Measurements from ENCODE around the gene EDARADD. TPM values are rescaled to one million over a fixed set of nuclear protein-coding genes. Genes with fewer than 3 reads are reported as not detected.

The EDARADD gene
- total and polyA plus RNA-seq, 2 of the 13 experiments (the other 11 are each of a cell fraction or from before 2014, with no cell fraction given): 0.03 TPM; not detected in 1

DNA sequence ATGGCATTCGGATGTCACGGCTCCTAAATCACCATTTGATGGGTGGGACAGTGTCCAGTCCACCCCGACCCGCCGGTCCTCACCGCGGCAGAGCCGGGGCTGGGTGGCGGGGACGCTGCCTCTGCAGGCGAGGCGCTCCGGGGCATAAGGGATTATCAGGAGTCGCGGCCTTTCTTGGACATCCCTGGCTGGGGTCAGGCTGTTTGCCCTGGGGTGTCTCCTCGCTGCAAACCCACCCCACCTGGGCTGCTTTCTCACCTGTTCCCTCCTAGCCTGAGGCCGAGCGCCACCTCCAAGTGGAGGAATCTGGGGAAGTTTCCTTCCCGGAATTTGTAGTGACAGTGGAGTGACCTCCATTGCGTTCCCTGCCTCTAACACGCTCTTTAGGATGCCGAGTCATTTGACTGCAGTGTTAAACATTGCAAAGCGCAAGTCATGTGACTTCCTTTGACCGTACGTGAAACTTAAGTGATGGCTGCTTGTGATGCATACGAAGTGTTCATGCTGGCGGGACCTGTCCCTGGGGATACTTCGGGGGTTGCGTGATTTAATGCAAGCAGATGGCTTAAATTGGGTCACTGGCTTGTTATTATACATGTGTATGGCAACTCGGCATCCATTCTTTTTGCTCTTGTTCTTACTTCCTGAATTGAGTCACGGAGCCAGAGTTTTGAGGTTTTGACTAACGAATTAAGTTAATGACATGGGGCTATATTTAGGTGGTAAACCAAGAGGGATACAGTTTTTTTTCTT, 130.2 kb downstream of the EDARADD start (continued):
- TF ChIP-seq, protein P1, sequence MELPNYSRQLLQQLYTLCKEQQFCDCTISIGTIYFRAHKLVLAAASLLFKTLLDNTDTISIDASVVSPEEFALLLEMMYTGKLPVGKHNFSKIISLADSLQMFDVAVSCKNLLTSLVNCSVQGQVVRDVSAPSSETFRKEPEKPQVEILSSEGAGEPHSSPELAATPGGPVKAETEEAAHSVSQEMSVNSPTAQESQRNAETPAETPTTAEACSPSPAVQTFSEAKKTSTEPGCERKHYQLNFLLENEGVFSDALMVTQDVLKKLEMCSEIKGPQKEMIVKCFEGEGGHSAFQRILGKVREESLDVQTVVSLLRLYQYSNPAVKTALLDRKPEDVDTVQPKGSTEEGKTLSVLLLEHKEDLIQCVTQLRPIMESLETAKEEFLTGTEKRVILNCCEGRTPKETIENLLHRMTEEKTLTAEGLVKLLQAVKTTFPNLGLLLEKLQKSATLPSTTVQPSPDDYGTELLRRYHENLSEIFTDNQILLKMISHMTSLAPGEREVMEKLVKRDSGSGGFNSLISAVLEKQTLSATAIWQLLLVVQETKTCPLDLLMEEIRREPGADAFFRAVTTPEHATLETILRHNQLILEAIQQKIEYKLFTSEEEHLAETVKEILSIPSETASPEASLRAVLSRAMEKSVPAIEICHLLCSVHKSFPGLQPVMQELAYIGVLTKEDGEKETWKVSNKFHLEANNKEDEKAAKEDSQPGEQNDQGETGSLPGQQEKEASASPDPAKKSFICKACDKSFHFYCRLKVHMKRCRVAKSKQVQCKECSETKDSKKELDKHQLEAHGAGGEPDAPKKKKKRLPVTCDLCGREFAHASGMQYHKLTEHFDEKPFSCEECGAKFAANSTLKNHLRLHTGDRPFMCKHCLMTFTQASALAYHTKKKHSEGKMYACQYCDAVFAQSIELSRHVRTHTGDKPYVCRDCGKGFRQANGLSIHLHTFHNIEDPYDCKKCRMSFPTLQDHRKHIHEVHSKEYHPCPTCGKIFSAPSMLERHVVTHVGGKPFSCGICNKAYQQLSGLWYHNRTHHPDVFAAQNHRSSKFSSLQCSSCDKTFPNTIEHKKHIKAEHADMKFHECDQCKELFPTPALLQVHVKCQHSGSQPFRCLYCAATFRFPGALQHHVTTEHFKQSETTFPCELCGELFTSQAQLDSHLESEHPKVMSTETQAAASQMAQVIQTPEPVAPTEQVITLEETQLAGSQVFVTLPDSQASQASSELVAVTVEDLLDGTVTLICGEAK (IDR thresholded peaks at IDR 0.05): no peak
- TF ChIP-seq, protein P1 (CRISPR knock-in tag; IDR thresholded peaks at IDR 0.05): no peak; the same call in 1 of the 2 replicates
- TF ChIP-seq, protein P2, sequence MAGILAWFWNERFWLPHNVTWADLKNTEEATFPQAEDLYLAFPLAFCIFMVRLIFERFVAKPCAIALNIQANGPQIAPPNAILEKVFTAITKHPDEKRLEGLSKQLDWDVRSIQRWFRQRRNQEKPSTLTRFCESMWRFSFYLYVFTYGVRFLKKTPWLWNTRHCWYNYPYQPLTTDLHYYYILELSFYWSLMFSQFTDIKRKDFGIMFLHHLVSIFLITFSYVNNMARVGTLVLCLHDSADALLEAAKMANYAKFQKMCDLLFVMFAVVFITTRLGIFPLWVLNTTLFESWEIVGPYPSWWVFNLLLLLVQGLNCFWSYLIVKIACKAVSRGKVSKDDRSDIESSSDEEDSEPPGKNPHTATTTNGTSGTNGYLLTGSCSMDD (CRISPR knock-in tag; IDR thresholded peaks at IDR 0.05): no peak
- TF ChIP-seq, protein P3, sequence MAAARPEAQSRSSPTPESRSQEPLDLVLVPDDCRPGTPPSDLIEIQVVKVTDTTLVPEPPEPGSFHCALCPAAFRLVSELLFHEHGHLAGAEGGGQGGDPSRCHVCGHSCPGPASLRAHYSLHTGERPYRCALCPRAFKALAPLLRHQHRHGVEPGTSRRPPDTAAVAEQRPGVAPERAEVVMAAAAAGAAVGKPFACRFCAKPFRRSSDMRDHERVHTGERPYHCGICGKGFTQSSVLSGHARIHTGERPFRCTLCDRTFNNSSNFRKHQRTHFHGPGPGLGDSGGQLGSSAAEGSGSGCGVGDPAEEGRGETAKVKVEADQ (CRISPR knock-in tag; IDR thresholded peaks at IDR 0.05; ENCODE audit: borderline replicate concordance): no peak
- TF ChIP-seq YEATS2 (CRISPR knock-in tag; IDR thresholded peaks at IDR 0.05; ENCODE audit: borderline replicate concordance) (no peak), ZNF282 (IDR thresholded peaks at IDR 0.05; ENCODE audit: partially characterized antibody) (no peak)
- TF ChIP-seq, protein P4, sequence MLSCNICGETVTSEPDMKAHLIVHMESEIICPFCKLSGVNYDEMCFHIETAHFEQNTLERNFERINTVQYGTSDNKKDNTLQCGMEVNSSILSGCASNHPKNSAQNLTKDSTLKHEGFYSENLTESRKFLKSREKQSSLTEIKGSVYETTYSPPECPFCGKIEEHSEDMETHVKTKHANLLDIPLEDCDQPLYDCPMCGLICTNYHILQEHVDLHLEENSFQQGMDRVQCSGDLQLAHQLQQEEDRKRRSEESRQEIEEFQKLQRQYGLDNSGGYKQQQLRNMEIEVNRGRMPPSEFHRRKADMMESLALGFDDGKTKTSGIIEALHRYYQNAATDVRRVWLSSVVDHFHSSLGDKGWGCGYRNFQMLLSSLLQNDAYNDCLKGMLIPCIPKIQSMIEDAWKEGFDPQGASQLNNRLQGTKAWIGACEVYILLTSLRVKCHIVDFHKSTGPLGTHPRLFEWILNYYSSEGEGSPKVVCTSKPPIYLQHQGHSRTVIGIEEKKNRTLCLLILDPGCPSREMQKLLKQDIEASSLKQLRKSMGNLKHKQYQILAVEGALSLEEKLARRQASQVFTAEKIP (CRISPR knock-in tag; IDR thresholded peaks at IDR 0.05; ENCODE audit: borderline replicate concordance): no peak
- TF ChIP-seq, protein P5, sequence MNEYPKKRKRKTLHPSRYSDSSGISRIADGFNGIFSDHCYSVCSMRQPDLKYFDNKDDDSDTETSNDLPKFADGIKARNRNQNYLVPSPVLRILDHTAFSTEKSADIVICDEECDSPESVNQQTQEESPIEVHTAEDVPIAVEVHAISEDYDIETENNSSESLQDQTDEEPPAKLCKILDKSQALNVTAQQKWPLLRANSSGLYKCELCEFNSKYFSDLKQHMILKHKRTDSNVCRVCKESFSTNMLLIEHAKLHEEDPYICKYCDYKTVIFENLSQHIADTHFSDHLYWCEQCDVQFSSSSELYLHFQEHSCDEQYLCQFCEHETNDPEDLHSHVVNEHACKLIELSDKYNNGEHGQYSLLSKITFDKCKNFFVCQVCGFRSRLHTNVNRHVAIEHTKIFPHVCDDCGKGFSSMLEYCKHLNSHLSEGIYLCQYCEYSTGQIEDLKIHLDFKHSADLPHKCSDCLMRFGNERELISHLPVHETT (CRISPR knock-in tag; conservative IDR thresholded peaks at IDR 0.05): 0 out of 2 replicates have a peak, but pooled peaks have one; percentile 17
- TF ChIP-seq, protein P6, sequence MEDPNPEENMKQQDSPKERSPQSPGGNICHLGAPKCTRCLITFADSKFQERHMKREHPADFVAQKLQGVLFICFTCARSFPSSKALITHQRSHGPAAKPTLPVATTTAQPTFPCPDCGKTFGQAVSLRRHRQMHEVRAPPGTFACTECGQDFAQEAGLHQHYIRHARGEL (CRISPR knock-in tag; IDR thresholded peaks at IDR 0.05): no peak

Measured in HepG2 (cell line).